ENCODE measurements around the gene HSF2. TPM values are rescaled to one million over a fixed set of nuclear protein-coding genes. Genes with fewer than 3 reads are reported as not detected.
A peak's percentile ranks its signal among the peaks of the same experiment; 100 is the strongest.

Gene HSF2, protein sequence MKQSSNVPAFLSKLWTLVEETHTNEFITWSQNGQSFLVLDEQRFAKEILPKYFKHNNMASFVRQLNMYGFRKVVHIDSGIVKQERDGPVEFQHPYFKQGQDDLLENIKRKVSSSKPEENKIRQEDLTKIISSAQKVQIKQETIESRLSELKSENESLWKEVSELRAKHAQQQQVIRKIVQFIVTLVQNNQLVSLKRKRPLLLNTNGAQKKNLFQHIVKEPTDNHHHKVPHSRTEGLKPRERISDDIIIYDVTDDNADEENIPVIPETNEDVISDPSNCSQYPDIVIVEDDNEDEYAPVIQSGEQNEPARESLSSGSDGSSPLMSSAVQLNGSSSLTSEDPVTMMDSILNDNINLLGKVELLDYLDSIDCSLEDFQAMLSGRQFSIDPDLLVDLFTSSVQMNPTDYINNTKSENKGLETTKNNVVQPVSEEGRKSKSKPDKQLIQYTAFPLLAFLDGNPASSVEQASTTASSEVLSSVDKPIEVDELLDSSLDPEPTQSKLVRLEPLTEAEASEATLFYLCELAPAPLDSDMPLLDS
- 16.2 and 20.4 TPM in 2 replicates for total RNA-seq (2014; rRNA removed; shearing (Covaris generic))
- polyA plus RNA-seq (2015; cell fraction: cytosol; rRNA removed) = 10.2 and 10.4 TPM in 2 replicates
- 31.4 and 45.1 TPM in 2 replicates for polyA plus RNA-seq (2015; cell fraction: nucleus; rRNA removed)

GRCh38 chr6:122399348-122400120, at the start of gene HSF2:
Gene HSF2, plus strand, starts transcription at chr6:122399652. Its CDS starts 86 bp downstream, at chr6:122399738.
- peak; percentile 96 for DNase-seq (ENCODE audit: low read depth, low spot score)
- in situ Hi-C loops (cut with HindIII; ENCODE audit: low pct_unique_long_range_greater_than_20kb, low sequenced_read_pairs) = no loop called here

GRCh38 chr6:122352981-122353664, 46.3 kb upstream of the HSF2 start:
- in situ Hi-C loops (cut with HindIII; ENCODE audit: low pct_unique_long_range_greater_than_20kb, low sequenced_read_pairs) = no loop called here
- no peak for DNase-seq (ENCODE audit: low read depth, low spot score)

GRCh38 chr6:122360809-122361208, 38.6 kb upstream of the HSF2 start:
- in situ Hi-C loops (cut with HindIII; ENCODE audit: low pct_unique_long_range_greater_than_20kb, low sequenced_read_pairs) = no loop called here
- DNase-seq (ENCODE audit: low read depth, low spot score) = no peak

- peak; percentile 2 for DNase-seq (ENCODE audit: low read depth, low spot score)
- in situ Hi-C loops (cut with HindIII; ENCODE audit: low pct_unique_long_range_greater_than_20kb, low sequenced_read_pairs) = no loop called here
Observed at GRCh38 chr6:122361314-122361979, 38.0 kb upstream of the HSF2 start.

- in situ Hi-C loops (cut with HindIII; ENCODE audit: low pct_unique_long_range_greater_than_20kb, low sequenced_read_pairs) = no loop called here
- DNase-seq (ENCODE audit: low read depth, low spot score) = no peak
Observed at GRCh38 chr6:122363769-122364483, 35.5 kb upstream of the HSF2 start.

DNA sequence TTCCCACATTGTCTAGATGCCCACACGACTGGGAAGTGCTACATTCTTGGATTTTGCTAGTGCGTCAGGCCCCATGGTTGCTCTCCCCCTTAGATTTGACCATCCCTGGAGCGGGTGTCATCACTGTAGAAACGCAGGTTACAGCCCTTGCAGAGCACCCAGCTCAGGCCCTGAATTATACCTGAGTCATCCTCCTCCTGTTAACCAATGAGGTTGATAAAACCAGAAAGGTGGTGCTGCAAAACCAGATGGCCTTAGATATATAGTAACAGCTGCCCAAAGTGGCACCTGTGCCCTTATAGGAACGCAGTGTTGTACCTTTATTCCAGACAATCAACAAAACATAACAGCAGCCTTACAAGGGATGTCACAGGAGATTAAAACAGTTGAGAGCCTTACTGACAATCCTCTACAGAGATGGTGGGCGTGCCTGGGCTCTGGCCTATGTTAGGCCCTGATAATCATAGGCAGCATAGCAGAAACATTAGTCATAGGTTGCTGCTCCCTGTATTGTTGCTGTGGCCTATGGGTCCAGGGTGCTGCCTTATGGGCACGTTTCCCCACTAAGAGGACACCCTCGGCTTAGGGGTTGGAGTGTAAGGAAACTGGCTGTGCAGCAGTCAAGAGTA, 33.6 kb upstream of the HSF2 start:
- in situ Hi-C loops (cut with HindIII; ENCODE audit: low pct_unique_long_range_greater_than_20kb, low sequenced_read_pairs) = no loop called here
- no peak for DNase-seq (ENCODE audit: low read depth, low spot score)

GRCh38 chr6:122367171-122367570, 32.3 kb upstream of the HSF2 start:
- DNase-seq (ENCODE audit: low read depth, low spot score) = no peak
- in situ Hi-C loops (cut with HindIII; ENCODE audit: low pct_unique_long_range_greater_than_20kb, low sequenced_read_pairs) = no loop called here

- in situ Hi-C loops (cut with HindIII; ENCODE audit: low pct_unique_long_range_greater_than_20kb, low sequenced_read_pairs) = no loop called here
- no peak for DNase-seq (ENCODE audit: low read depth, low spot score)
Observed at GRCh38 chr6:122369536-122369935, 29.9 kb upstream of the HSF2 start.

- in situ Hi-C loops (cut with HindIII; ENCODE audit: low pct_unique_long_range_greater_than_20kb, low sequenced_read_pairs) = no loop called here
- DNase-seq (ENCODE audit: low read depth, low spot score) = peak; percentile 34
Observed at GRCh38 chr6:122372647-122373046, 26.8 kb upstream of the HSF2 start.

GRCh38 chr6:122374307-122374706, 25.1 kb upstream of the HSF2 start:
- no peak for DNase-seq (ENCODE audit: low read depth, low spot score)
- in situ Hi-C loops (cut with HindIII; ENCODE audit: low pct_unique_long_range_greater_than_20kb, low sequenced_read_pairs) = no loop called here

- no peak for DNase-seq (ENCODE audit: low read depth, low spot score)
- in situ Hi-C loops (cut with HindIII; ENCODE audit: low pct_unique_long_range_greater_than_20kb, low sequenced_read_pairs) = no loop called here
Observed at GRCh38 chr6:122376246-122376645, 23.2 kb upstream of the HSF2 start.

DNA sequence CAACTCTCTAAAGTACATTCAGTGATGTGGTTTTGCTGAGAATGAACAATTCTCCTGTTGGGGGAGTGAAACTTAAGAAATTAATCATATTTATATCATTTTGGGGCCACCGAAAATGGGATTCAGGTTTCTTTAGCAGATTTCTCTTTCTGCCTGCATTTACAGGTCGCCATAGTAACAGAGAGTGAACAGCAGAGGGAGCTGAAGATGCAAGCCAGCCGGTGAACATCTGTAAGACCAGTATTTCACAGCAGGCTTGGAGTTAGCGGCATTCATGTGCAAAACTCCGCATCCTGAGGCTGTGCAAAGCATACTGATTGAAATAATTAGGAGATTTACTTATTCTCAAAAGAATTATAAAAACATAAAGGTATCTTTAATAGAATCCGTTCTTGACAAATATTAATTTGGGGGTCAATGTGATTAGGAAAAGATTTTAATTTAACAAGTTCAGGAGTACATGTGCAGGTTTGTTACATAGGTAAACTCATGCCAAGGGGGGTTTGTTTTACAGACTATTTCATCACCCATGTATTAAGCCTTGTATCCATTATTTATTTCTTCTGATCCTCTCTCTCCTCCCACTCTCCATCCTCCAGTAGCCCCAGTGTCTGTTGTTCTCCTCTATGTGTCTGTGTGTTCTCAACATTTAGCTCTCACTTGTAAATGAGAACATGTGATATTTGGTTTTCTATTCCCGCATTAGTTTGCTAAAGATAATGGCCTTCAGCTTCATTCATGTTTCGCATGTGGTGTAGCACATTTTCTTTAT, 17.8 kb upstream of the HSF2 start:
- DNase-seq (ENCODE audit: low read depth, low spot score) = peak; percentile 78
- in situ Hi-C loops (cut with HindIII; ENCODE audit: low pct_unique_long_range_greater_than_20kb, low sequenced_read_pairs) = no loop called here

DNA sequence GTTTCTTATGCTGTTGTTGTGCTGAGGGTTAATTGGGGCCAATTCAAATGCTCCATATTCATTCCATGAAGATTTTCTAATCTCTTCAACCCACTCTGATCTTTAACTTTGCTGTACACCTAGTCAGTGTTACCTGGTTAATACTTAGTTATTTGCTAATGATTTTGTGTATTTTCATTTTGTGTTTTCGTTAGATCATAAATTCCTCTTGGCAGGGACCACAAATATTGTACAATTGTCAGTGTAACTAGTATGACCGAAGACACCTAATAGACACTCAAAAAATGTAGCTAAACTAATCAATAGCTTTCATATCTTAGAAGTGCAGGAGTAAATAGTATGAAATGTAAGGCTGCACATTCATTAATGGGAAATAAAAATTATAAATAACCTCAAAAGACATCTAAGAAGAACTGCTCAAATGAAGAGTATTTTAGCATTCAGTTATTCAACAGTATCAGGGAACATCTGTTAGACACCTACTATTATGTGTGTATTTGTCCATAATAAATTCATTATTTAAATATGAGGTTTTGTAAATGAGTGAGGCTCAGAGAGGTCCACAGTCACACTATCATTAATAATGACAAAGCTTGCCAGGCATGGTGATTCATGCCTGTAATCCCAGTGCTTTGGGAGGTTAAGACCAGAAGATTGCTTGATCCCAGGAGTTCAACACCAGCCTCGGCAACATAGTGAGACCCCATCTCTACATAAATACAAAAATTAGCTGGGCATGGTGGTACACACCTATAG, 13.4 kb upstream of the HSF2 start:
- no peak for DNase-seq (ENCODE audit: low read depth, low spot score)
- in situ Hi-C loops (cut with HindIII; ENCODE audit: low pct_unique_long_range_greater_than_20kb, low sequenced_read_pairs) = no loop called here

DNA sequence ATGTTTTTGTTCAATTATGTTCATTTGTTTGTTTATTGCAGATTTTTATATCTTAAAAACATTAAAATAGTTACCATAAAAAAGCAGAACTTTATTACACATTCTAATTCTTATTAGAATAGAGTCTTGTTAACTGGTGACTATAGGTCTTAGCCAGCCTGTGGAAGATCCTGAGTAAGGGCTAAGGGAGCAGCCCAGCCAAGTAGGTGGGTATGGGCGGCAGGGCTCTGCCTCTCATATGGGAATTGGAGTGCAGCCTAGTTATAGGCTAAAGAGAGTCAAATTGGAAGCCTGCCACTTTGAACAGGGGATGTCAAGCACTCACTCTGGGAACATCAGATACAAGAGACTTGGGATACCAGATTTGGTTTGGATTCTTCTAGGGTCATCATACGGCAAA, 10.5 kb upstream of the HSF2 start:
- no peak for DNase-seq (ENCODE audit: low read depth, low spot score)
- in situ Hi-C loops (cut with HindIII; ENCODE audit: low pct_unique_long_range_greater_than_20kb, low sequenced_read_pairs) = no loop called here

- DNase-seq (ENCODE audit: low read depth, low spot score) = peak; percentile 26
- in situ Hi-C loops (cut with HindIII; ENCODE audit: low pct_unique_long_range_greater_than_20kb, low sequenced_read_pairs) = no loop called here
Observed at GRCh38 chr6:122389704-122390372, 9.6 kb upstream of the HSF2 start.
